CD4-positive, alpha-beta T cell treated with Interleukin-6 at 100 ng/mL for 8 hours (primary cell): Measurements from ENCODE around the gene HSF5.
A peak's percentile ranks its signal among the peaks of the same experiment; 100 is the strongest.
"Not testable (repeated sequence)": the region's sequence is repeated elsewhere in the genome, so short reads cannot be mapped to it uniquely, and the experiment has no call there.

Source experiments
- DNase-seq: peaks from one replicate; pipeline ENCODE4 v3.0.0-alpha.2; 2020; ENCODE audit warnings: mixed read lengths, low spot score

Gene HSF5

DNA sequence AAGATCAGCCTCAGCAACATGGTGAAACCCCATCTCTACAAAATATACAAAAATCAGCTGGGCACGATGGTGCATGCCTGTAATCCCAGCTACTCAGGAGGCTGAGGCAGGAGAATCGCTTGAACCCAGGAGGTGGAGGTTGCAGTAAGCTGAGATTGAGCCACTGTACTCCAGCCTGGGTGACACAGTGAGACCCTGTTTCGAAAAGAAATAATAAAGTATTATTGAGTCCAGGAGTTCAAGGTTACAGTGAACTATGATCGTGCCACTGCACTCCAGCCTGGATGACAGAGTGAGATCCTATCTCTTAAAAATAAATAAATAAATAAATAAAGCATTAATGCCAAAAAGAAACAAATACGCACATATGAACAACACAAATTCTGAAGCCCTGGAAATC is 6.4 kb downstream of the HSF5 start:
- not testable (repeated sequence) for DNase-seq

DNA sequence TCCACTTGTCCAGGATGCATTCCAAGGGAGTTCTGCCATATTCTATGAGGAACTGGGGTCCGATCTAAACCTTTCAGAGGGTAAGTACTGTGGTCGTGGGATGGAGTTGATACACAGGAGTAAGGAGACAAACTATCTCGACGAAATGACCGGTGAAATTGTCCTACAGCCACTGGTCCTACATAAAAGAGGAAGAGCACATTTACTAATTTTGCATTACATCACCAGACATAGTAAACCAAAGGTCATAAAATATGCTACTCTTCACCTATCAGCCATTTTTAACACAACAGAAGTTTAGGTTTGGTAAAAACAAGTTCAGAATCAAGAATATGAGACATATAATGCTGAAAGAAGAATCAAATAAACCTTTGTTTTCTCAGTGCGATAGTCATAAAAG is 8.1 kb downstream of the HSF5 start:
- DNase-seq = no peak

DNA sequence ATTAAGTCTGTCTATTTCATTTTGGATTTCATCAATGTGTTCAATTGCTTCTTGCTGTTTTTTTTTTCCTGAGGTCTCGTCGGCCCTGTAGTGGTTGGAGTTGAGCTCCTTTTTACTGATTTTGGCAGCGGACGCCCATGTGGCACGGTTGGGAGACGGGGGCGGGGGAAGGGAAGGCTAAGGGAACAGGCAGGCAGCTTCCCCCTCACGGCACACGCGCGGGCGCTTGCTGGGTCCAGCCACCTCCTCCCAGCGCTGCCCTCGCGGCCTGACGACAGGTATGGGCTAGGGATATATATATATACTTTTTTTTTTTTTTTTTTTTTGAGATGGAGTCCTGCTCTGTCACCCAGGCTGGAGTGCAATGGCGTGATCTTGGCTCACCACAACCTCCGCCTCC is 11.4 kb downstream of the HSF5 start:
- no peak for DNase-seq

DNA sequence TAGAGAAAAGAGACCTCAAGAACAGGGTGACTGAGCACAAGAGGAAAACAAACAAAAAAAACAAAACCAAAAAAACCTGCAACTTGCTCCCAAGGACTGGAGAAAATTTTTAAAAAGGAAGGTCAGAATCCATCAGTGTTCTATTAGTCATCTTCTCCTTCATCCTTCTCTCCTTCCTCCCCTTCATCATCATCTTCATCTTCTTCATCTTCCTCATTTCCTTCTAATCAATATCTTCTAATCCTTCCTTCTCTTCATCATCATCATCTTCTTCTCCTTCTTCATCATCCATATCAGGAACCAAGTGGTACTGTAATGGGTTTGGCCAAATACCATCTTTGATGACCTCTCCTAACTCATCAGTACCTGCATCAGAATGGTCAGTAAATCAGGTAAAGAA is 12.2 kb downstream of the HSF5 start:
- DNase-seq = no peak

DNA sequence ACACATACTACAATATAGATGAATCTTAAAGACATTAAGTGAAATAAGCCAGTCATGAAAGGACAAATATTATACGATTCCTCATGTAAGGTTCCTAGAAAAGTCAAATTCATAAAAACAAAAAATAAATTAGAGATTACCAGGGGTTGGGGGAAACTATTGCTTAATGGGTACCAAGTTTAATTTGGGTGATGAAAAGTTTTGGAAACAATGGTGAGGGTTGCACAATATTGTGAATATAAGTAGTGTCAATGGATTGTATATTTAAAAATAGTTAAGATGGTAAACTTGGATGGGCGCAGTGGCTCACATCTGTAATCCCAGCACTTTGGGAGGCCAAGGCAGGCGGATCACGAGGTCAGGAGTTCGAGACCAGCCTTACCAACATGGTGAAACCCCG is 17.9 kb downstream of the HSF5 start:
- DNase-seq = no peak

DNA sequence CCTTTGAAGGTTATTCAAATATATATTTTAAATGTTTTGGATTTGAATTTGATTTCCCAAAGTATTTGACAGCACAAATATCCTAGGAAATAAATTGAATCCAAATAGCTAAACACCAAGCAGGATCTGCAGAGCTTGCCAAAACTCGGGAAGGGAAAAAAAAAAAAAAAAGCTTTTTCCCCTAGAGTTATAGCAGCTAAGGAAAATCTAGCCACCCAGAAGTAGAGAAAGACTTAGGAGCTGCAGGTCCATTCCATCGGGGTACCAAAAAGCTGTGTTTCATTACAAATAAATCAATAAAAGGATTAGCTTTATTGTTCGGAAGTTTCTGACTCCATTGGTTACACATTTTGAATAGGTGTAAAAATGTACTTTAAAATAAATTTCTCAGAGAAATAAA is 19.3 kb downstream of the HSF5 start:
- DNase-seq = no peak

DNA sequence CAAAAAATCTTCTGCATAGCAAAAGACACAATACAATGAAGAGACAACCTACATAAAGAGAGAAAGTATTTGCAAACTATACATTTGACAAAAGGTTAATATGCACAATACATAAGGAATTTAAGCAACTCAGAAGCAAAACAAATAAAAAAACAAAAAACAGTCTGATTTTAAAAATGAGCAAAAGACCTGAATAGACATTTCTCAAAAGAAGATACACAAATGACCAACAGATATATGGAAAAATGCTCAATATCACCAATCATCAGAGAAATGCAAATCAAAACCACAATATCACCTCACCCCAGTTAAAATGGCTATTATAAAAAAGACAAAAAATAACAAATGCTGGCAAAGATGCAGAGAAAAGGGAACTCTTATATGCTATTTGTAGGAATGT is 32.7 kb downstream of the HSF5 start:
- no peak for DNase-seq

DNA sequence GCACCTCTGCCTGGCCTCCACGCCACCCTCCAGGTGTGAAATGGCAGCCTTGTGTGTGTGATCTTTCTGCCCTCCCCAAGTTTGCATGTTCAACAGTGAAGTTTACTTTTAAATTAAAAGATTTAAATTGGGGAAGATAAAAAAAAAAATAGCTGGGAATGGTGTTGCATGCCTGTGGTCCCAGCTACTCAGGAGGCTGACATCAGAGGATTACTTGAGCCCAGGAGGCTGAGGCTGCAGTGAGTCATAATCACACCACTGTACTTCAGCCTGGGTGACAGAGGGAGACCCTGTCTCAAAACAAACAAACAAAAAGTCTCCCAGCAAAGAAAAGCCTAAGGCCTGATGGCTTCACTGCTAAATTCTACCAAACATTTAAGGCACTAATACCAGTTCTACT is 35.5 kb downstream of the HSF5 start:
- no peak for DNase-seq

DNA sequence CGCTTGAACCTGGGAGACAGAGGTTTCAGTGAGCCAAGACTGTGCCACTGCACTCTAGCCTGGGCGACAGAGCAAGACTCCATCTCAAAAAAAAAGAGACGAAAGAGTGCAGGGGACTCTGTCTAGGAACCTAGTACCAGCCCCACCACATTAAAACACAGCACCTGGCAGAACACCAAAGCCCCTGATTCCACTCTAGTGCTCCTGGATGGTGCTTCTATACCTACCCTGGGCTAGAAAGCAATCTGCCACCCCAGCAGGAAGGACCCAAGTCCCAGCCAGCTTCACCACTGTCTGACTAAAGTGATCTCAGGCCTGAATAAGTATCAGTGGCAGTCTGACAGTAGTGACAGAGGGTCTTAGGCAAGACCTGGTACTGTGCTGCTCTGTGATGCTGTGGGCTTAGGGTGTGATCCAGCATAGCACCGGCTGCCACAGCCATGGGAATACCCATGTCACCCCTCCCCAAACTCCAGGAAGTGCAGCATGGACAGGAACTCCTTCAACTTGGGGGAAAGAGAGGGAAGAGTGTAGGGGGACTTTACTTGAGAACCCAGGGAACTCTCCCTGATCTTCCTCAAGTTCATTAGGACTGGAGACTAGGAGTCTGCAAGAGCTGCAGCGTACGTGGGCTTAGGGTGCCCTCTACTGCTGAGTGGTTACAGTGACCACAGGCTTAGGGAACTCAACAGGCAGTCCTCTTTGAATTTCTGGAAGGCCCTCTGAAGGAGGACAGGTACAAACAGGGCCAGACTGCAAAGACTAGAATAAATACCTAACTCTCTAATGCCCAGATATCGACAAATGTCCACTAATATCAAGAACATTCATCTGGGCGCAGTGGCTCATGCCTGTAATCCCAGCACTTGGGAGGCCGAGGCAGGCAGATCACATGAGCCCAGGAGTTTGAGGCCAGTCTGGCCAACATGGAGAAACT is 40.9 kb downstream of the HSF5 start:
- DNase-seq = peak; percentile 49

DNA sequence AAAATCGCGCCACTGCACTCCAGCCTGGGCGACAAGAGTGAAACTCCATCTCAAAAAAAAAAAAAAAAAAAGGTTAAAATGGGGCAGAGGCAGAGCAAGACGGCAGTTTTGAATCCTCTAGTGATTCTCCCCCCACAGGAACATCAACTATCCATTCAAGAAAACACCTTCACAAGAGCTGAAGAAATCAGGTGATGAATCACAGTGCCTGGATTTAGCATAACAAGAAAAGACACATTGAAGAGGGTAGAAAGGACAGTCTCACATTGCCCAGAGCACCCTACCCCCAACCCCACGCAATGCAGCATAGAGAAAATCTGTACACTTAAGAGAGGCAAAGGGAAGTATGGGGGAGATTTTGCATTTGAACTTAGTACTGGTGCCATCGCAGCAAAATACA is 42.1 kb downstream of the HSF5 start:
- DNase-seq = no peak

DNA sequence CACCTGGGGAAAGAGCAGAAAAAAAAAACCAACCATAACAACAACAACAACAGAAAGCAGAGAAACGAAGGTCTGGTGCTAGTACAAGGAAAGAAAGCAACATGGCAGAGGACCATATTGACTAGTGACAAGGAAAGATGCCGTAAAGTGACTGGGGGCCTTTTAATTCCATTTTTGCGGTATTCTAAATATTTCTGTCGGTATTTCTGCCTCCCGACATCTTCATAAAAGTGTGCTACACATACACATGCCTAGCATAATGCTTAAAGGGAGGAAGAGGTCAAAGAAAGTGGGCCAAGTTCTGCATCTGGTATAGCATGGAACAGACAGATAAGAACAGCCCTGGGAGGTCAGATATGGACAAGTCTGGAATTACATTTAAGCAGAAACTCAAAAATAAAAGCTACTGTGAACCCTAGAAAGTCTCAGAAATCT is 51.4 kb downstream of the HSF5 start:
- no peak for DNase-seq

DNA sequence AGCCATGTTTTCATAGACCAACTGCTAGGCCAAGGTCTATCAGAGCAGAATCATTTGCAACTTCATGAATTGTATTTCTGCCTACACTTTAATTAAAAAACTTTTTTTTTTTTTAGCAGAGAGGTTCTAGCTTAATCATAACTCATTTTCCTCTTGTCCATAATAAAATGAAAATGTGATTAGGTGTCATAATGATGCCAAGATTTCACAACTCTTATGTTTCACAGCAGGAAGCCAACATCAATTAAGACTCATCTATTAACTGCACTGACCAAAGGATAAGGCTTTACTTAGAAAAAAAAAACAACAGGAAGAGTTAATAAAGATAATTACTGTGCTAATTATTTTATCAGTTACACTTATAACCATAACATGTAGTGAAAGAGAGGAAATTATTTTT is 52.0 kb downstream of the HSF5 start:
- DNase-seq = no peak

DNA sequence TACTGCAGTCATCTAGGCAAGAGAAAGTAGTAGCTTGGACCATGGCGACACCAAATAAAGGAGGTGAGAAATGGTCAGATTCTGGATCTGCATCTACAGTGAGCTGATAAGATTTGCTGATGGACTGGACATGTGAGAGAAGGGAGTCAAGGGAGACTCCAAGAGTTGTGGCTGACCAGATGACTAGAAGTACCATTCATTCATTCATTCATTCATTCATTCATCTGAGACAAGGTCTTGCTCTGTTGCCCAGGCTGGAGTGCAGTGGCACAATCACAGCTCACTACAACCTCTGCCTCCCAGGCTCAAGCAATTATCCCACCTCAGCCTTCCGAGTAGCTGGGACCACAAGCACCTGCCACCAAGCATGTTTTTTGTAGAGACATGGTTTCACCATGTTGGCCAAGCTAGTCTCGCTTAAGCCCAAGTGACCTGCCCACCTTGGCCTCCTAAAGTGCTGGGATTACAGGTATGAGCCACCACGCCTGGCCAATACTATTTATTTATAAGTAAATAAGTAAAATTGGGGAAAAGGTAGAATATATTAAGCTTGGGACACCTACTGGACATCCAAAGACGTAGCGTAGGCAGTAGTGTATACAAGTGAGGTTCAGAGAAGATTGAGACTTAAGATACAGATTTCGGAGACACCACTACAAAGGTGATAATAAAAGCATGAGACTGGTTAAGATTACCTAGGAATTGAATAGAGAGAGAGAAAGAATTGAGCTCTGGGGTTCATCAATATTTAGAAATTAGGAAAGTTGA is 55.2 kb downstream of the HSF5 start:
- no peak for DNase-seq

DNA sequence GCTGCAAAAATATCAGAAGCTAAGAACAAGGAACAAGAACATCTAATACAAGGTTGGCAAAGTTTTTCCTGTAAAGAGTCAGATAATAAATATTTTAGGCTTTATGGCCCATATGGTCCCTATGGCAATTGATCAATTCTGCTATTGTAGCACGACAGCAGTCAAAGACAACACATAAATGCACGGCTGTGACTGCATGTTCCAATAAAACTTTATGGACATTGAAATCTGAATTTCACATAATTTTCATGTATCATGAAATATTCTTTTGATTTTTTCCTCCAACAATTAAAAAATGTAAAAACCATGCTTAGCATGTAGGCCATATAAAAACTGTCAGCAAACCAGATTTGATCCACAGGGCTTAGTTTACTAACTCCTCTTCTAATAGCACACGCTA is 60.4 kb downstream of the HSF5 start:
- DNase-seq = no peak

DNA sequence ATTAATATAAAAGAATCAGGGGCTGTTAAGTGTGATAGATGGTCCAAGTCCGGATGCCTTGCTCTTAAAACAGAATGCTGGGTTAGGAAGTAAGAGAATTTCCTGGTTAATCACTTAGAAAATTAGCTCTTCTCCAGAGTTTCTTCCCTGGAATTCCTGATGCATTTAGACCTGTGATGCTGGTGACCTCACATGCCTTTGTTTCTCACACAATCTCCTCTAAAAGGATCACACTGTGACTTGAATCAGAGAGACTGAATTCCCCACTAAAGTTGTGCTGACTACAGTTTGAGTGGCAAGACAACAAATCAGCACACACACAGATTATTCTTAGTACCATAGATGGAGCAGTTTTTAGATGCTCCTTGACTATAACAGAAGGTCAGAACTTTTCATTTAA is 66.5 kb downstream of the HSF5 start:
- no peak for DNase-seq

DNA sequence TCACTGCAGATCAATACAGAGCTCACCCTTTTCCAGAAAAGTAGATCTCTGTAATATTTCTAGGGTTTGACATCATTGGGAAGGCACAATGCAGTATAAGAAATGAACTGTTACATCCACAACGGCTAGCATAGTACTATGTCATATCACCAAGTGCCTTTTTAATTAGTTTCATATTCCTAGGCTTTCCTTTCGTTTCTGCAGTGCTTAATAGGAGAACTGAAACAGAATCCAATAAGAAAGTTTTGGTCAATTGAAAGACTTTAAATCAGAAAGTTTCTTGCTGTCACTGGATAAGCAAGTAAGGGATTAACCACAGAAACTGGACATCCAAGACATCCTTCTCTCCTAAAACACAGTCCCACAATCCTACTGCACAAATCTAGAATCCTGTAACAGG is 67.4 kb downstream of the HSF5 start:
- DNase-seq = no peak

DNA sequence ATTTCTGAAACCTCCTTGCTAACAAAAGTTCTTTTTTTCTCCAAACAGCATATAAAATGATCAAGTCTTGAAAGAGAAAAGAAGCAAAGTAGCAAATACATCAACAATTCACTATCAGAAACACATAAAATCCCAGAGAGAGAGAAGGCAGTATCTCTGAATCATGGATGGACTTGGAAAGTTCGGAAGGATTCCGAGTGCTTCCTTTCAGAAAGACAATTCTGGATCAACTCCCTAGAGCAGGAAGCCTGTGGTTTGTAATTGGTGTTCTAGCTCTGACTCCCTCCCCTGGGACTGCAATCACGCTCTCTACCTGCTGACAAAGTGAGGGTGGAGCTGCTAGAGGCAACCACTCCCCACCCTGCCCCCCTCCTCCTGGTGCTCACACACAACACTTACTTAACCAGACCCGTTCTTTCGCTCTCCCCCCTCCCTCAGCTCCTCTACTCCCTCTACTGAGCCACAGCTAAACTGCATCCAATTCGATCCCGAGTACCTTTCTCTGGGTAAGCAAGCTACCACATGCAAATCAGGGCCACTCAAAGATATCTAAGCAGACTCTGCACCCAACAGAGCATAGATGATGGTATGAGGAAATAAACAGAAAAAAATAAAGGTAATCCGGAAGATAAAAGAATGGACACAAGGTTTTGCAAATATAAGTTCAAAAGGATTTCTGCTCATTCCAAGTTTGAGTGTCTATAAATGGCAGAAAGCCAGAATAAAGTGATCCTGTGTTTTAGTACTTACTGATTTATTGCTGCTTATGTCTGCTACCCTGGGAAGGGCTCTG is 70.7 kb downstream of the HSF5 start, which contains the start of gene RNF43:
RNF43 (minus strand) TSS at position 235 of the 793 bp plus-strand sequence. CDS start 1,957 bp downstream, outside the sequence.
- peak; percentile 93 for DNase-seq

DNA sequence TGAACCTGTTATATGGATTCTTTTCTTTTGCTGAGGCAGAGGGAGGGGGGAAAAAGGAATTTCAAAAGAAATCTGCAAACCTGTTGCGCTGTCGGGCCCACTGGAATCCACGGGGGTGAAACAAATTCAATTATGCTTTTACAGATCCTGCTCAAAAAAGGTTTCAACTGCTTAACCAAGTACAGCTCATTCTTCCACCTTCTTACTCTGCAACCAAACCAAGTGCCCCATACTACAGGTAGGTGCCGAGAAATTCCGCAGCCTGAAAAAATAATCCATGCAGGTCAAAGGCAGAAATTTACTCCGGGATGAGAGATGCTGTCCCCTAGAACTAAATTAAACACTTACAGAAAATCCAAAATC is 71.3 kb downstream of the HSF5 start:
- DNase-seq = no peak

DNA sequence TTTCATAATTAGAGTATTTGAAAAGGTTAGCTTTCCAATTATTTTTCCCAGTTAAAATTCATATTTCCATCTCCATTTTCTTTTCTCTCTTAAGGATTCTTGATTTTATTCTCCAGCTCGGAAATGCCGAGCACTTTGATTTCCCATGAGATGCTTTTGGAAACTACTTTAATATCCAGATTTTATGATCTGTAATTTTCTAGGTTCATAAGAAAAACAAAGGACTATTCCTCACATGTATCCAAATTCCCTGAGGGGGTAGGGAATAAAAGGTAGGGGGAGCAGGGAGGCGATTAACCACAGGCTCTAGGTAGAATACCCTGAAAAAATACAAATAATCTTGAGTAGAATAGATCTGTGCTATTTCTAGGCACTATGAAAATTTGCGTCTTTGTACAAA is 71.8 kb downstream of the HSF5 start:
- DNase-seq = no peak

DNA sequence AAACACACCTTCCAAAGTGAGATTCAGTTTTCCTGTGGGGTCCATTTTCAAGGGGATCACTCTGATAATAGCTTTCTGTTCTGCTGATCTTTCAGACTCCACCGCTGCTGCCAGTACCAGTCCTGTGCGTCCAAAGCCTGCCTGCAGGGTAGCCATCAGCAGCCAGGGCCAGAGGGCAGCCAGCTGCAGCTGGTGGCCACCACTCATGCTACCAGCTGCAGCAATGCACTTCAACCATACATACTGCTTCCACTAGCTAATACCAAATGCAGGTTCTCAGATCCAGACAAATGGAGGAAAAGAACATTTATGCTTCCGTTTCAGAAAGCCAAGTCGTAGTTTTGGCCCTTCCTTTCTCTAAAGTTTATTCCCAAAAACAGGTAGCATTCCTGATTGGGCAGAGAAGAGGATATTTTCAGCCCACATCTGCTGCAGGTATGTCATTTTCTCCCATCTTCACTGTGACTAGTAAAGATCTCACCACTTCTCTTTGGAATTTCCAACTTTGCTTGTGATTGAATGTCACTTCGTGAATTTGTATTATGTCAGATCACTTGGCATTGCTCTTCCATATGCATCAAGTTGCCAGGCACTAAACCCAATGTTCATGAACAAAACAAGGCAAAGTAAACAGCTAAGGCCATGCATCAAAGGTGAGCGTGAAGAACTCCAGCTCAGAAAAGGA is 72.7 kb downstream of the HSF5 start:
- DNase-seq = no peak

DNA sequence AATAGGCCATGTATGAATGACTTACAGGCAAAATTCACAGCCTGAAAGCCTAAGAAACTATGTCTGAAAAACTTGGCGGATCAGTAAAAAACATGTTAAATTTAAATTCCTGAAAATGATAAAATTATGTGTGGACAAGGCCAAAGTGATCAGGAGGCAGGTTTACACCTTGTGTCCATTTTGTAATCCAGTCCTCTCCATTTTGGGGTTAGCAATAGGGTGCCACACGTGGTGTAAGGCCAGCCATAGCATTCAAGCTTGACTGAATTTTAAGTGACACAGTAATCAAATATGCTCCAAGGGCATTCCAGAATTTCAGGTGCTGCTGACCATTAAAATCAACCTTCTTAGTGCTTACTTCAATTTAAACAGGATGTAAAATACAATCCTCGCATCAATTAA is 73.6 kb downstream of the HSF5 start:
- no peak for DNase-seq

DNA sequence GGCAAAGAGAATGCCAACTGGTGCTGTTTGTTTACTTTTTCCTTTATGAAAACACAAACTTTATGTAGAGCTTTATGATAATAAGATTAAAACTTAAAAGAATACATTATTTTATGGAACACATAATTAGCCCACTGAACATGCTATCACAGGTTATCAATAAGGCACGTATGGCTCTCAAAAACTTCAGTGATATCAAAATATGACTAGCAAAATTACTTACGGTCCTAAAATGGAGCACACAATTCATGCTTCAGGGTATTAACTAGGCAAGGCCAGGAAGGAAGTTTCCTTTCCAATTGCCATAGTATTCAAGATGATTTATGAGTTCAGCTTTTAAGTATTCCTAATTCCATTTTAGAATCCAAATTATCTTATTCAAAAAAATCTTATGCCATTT is 74.5 kb downstream of the HSF5 start:
- no peak for DNase-seq
